Esophagus squamous epithelium (tissue), 4 donors: ENCODE results near the gene PCDHGA8.

Experiments used
- POLR2A ChIP-seq, 4 donors: fragments of 450-650 bp; IDR thresholded peaks; one replicate each; pipeline ENCODE4 v1.6.1; 2017; ENCODE audit warnings: antibody characterized with exemption in 4 of 4, mild to moderate bottlenecking in 4 of 4, moderate library complexity in 3 of 4
- TF ChIP-seq, protein P1 (sequence below), 6 experiments: fragments of 450-650 bp in 4 of 6; fragments of 200-600 bp in 2 of 6; sonication (generic) in 2 of 6; IDR thresholded peaks; one replicate each; pipeline ENCODE4 v1.5.1; 2016 to 2019; ENCODE audit warnings: antibody characterized with exemption in 6 of 6, mild to moderate bottlenecking in 4 of 6, moderate library complexity in 4 of 6

DNA sequence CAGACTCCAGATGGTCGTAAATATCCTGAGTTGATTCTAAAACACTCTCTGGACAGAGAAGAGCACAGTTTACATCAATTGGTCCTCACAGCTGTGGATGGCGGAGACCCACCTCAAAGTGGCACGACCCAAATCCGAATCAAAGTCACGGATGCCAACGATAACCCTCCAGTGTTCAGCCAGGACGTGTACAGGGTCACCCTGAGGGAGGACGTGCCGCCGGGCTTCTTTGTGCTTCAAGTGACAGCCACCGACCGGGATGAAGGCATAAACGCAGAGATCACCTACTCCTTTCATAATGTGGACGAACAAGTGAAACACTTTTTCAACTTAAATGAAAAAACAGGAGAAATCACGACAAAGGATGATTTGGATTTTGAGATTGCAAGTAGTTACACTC is 31.7 kb upstream of the PCDHGA8 start:
- TF ChIP-seq, protein P1, sequence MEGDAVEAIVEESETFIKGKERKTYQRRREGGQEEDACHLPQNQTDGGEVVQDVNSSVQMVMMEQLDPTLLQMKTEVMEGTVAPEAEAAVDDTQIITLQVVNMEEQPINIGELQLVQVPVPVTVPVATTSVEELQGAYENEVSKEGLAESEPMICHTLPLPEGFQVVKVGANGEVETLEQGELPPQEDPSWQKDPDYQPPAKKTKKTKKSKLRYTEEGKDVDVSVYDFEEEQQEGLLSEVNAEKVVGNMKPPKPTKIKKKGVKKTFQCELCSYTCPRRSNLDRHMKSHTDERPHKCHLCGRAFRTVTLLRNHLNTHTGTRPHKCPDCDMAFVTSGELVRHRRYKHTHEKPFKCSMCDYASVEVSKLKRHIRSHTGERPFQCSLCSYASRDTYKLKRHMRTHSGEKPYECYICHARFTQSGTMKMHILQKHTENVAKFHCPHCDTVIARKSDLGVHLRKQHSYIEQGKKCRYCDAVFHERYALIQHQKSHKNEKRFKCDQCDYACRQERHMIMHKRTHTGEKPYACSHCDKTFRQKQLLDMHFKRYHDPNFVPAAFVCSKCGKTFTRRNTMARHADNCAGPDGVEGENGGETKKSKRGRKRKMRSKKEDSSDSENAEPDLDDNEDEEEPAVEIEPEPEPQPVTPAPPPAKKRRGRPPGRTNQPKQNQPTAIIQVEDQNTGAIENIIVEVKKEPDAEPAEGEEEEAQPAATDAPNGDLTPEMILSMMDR (IDR thresholded peaks at IDR 0.05), result no peak
- TF ChIP-seq POLR2A (IDR thresholded peaks at IDR 0.05), result no peak
